H54 (cell line): ENCODE results near the gene CIT.

Experiments used
- DNase-seq: peaks from one replicate; pipeline ENCODE4 v3.0.0; 2011; ENCODE audit warnings: low spot score, mixed read lengths; ENCODE audit not compliant: insufficient read length
- FAIRE-seq: peaks from 3 replicates; lab custom pipeline; 2011; peaks lifted over from hg19 to GRCh38; lab: Jason Lieb, UNC
- POLR2A ChIP-seq: IDR thresholded peaks from 2 replicates; pipeline ENCODE4 v1.6.1; 2011; ENCODE audit warnings: low read depth, mild to moderate bottlenecking, low read length

CIT gene

DNA sequence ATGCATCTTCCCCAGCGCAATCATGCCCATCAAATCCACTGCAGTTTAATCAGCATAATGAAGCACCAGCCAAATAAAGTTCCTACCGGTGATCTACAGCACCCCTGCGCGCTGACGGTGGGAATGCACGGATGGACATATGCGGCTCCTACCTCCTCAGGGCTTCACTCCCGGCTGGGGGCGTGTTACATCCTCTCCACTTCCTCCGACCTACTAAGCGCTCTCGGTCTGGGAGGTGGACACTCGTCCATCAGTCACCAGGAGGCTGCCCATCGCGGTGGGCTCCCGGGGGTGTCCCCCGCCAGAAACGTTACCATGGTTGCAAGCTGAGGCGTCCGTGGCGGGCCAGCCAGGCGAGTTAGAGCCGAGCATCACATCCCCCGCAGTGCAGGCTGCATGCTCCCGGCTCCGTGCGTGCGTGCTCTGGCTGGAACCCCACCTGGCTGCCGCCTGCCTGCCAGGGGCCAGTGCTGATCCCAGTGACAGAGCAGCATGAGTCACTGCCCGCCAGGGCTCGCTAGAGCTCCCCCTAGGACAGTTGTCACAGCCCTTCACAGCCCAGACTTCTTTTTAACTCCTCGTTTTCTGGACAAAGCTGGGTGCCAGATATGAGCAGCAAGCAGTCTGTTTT is 73.0 kb downstream of the CIT start:
- DNase-seq (peak; percentile 61), FAIRE-seq (no peak)
- no peak for TF ChIP-seq POLR2A

- DNase-seq (no peak), FAIRE-seq (no peak)
- TF ChIP-seq POLR2A: no peak
Observed at GRCh38 chr12:119803381-119803791, 73.7 kb downstream of the CIT start.

DNA sequence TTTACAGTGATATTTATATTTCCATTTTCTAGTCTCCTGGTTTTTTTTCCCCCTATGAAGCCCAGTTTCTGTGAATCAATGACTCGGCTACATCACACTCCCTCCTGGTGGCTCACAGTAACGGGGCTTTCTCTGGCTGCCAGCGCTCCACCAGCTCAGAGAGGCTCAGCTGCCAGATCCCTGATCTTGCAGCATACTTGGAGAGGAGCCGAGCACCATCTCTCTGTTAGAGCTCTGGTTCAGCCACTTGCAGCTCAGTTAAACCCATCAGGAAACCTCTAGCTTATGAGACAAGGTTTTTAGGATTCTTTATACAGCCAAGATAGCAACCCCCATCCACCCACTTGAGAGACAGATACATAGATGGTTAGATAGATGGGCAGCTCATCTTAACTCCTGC is 74.6 kb downstream of the CIT start:
- TF ChIP-seq POLR2A: no peak
- DNase-seq: no peak
- FAIRE-seq: no peak

DNA sequence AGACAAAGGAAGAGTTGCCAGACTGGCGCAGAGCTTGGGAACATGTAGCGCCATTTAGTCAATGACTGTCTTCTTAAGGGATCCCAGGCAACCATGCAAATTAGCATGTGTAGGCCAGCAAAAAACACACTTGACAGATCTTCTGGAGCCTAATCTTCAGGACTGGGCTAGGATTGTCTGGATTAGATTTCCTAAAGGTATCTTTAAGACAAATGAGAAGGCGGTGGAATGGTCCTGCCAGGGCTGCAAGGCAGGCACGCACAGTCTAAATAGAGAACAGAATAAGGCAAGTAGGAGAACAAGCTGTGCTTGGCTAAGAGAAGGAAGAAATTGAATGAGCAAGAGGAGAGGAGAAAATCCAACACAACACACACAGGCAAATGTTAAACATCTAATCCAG is 80.0 kb downstream of the CIT start:
- no peak for TF ChIP-seq POLR2A

GRCh38 chr12:119796292-119796691 is 80.8 kb downstream of the CIT start:
- no peak for FAIRE-seq
- no peak for TF ChIP-seq POLR2A
- no peak for DNase-seq

More for the DNA sequence above, 80.0 kb downstream of the CIT start:
- DNase-seq (no peak), FAIRE-seq (no peak)

- DNase-seq (no peak), FAIRE-seq (no peak)
- no peak for TF ChIP-seq POLR2A
Observed at GRCh38 chr12:119791453-119791852, 85.7 kb downstream of the CIT start.

DNA sequence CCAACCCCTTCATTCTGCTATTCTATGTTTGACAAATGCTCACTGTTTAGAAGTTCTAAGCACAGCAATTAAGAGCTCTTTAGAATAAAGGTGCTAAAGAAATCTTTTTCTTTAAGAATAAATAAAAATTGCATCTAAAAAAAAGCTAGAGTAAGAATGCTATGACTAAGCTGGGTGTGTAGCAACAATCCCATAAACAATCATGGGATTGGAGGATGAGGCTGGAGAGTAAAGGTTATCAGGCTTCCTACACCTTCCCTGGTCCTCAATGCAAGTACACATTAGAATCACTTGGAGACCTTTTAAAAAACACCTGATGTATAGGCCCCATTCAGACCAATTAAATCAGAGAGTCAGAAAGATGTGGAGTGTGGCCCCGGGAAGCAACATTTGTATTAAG is 88.3 kb downstream of the CIT start:
- no peak for TF ChIP-seq POLR2A
- DNase-seq: no peak
- FAIRE-seq: no peak

GRCh38 chr12:119786539-119786938 is 90.6 kb downstream of the CIT start:
- no peak for DNase-seq
- FAIRE-seq: no peak
- no peak for TF ChIP-seq POLR2A

DNA sequence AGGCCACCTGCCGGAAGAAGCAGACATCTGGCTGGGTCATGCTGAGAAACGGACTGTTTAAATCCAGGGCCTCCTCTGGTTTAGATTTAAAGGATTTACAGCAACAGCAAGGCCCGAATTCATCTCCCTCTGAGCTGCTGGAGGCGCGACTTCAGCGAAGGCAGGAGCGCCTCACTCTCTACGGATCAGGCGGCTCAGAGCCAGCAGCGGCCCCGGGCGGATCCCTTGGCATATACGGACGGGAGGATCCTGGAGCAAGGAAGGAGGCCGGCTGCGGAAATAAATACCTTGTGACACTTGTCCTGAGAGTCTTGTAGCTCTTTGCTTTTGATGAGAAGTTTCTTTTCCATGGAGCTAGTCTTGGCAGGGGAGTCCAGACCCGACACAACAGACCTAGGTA is 92.4 kb downstream of the CIT start:
- no peak for FAIRE-seq
- DNase-seq: no peak
- no peak for TF ChIP-seq POLR2A

- TF ChIP-seq POLR2A: no peak
- FAIRE-seq: no peak
Observed at GRCh38 chr12:119783787-119784186, 93.3 kb downstream of the CIT start.

DNA sequence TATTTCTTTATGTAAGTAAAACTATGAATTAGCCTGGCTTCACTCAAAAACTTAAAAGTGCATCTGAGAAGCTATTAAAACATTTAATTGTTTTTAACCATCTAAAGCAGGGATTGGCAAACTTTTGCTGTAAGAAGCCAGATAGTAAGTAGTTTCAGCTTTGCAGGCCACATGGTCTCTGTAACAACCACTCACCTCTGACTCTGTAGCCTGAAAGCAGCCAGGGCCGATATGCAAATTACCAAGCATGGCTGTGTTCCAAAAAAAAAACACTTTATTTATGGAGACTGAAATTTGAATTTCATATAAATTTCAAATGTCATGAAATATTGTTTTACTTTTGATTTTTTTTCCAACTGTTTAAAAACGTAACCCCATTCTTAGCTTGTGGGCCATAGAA is 95.3 kb downstream of the CIT start:
- FAIRE-seq (no peak), DNase-seq (no peak)
- TF ChIP-seq POLR2A: no peak

More at GRCh38 chr12:119783787-119784186, 93.3 kb downstream of the CIT start:
- no peak for DNase-seq

DNA sequence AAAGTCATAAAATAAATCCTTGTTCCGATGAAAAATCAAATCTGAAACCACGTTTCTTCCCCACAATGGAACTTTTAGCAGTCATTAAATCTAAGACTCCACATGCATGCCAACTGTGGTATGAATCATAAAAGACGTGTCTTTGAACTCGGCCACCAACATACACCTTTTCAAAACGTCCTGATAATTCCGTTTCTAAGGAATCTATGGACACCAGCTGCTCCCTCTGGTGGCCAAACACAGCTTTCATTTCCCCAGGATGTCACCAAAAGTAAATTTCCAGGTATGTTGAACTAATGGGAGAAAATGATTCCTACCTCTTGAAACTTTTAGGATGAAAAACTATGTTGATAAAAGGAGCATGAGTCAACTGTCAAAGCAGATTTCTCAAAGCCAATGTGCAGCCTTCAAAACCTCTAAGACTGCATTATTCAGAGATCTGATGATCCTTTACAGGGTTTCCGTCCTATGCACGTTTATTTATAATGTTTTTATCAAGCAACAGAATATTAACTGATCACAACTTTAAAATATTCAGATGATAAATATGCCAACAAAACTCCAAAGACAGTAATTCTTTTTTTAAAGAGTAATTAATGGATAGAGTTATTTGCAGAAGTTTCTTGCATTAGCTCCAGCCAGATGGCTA is 96.2 kb downstream of the CIT start:
- TF ChIP-seq POLR2A: no peak
- DNase-seq: no peak
- peak; percentile 38 for FAIRE-seq

DNA sequence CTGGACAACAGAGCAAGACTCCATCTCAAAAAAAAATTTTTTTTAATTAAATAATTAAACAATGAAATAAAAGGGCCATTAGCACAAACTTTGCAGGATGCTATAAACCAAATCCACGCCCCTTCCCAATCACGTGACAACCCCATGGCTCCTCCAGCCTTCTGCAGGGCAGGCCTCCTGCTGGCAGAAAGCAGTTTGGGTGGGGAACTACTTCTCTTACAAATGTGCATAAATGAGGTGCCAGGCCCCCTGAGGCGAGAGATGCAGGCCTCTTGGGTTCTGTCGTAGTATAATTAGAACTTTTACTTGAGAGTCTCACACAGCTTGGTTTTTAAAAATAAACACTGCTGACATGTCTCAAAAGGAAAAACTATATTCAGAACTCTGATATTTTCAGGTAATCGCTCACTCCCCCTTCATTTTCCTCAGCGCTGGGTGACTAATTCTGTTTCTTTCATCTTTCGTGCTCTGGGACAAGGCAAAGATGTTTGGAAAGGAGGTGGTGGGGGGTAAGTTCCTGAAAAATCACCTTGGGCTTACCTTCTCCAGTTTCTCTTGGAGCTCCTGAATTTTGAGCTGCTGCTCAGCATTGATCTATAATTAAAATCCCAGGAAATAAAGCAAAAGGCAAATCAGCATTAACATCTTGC is 101.7 kb downstream of the CIT start:
- no peak for FAIRE-seq
- TF ChIP-seq POLR2A: no peak
- DNase-seq: no peak

- no peak for TF ChIP-seq POLR2A
- no peak for FAIRE-seq
- DNase-seq: no peak
Observed at GRCh38 chr12:119772431-119772830, 104.7 kb downstream of the CIT start.
